IMR-90 (cell line): ENCODE results near the gene FN1. TPM values are rescaled to one million over a fixed set of nuclear protein-coding genes. Genes with fewer than 3 reads are reported as not detected.

ENCODE experiments used
- ATAC-seq: fragments of 200-7000 bp; cut with Tn5 transposase; 2 replicates; pipeline ENCODE4 v1.9.1; 2020; ENCODE audit warnings: low read depth, mild to moderate bottlenecking, moderate library complexity
- BruUV-seq: library from RNA; stranded (reverse); fragments of 400-500 nt; replicated peaks from 2 replicates; lab custom pipeline; 2021; lab: Mats Ljungman, UMichigan
- CTCF ChIA-PET: fragments of 300-600 bp; formaldehyde crosslinking; extraction: SDS; loops from one replicate; lab custom pipeline; 2021; ENCODE audit warnings: antibody characterized with exemption; lab: Yijun Ruan, JAX
- POLR2A ChIA-PET: fragments of 300-600 bp; sonication (Branson Sonifier 250); formaldehyde crosslinking; loops from one replicate; lab custom pipeline; 2022; ENCODE audit warnings: antibody characterized with exemption; ENCODE audit not compliant: unreplicated experiment; lab: Charles Lee
- DNase-seq: peaks from one replicate; pipeline ENCODE4 v3.0.0; 2013
- H2AFZ ChIP-seq: replicated peaks from 2 replicates; pipeline ENCODE3; 2013; ENCODE audit warnings: low read length, mild to moderate bottlenecking; ENCODE audit not compliant: poor library complexity
- H2AK5ac ChIP-seq: 2 replicates; pipeline ENCODE4 v1.6.1; 2013; ENCODE audit warnings: low read depth, low read length, inconsistent platforms
- H2AK9ac ChIP-seq: replicated peaks from 2 replicates; pipeline ENCODE3; 2013; ENCODE audit warnings: mild to moderate bottlenecking, low read depth, low read length, moderate library complexity; ENCODE audit not compliant: poor library complexity
- H2BK120ac ChIP-seq: 2 replicates; pipeline ENCODE4 v1.6.1; 2013; ENCODE audit warnings: low read depth, low read length, inconsistent platforms
- H2BK15ac ChIP-seq: 3 replicates; pipeline ENCODE4 v1.6.1; 2013; ENCODE audit warnings: low read depth, low read length, inconsistent platforms
- H2BK20ac ChIP-seq: 2 replicates; pipeline ENCODE4 v1.6.1; 2013; ENCODE audit warnings: low read depth, mild to moderate bottlenecking, inconsistent platforms, low read length, moderate library complexity
- H2BK5ac ChIP-seq: 2 replicates; pipeline ENCODE4 v1.6.1; 2013; ENCODE audit warnings: mild to moderate bottlenecking, low read depth, low read length, inconsistent platforms; ENCODE audit not compliant: poor library complexity, severe bottlenecking
- H3K14ac ChIP-seq: replicated peaks from 2 replicates; pipeline ENCODE4 v1.6.1; 2013; ENCODE audit warnings: low read depth, low read length, inconsistent platforms
- H3K18ac ChIP-seq: 2 replicates; pipeline ENCODE4 v1.6.1; 2013; ENCODE audit warnings: low read depth, low read length, control low read depth
- H3K23ac ChIP-seq: 2 replicates; pipeline ENCODE4 v1.6.1; 2013; ENCODE audit warnings: low read depth, low read length, inconsistent platforms
- H3K27ac ChIP-seq: 2 replicates; pipeline ENCODE4 v1.5.1; 2013; ENCODE audit warnings: mild to moderate bottlenecking, control low read depth, low read length; ENCODE audit not compliant: insufficient read depth
- H3K27me3 ChIP-seq: 2 replicates; pipeline ENCODE4 v1.6.1; 2013; ENCODE audit warnings: low read length; ENCODE audit not compliant: control insufficient read depth, insufficient read depth
- H3K36me3 ChIP-seq: 2 replicates; pipeline ENCODE4 v1.6.1; 2013; ENCODE audit warnings: low read length, mixed read lengths; ENCODE audit not compliant: control insufficient read depth, insufficient read depth
- H3K4ac ChIP-seq: 2 replicates; pipeline ENCODE4 v1.6.1; 2013; ENCODE audit warnings: low read depth, low read length, inconsistent platforms
- H3K4me1 ChIP-seq: 2 replicates; pipeline ENCODE4 v1.6.1; 2013; ENCODE audit warnings: low read length, mixed read lengths; ENCODE audit not compliant: control insufficient read depth, insufficient read depth
- H3K4me2 ChIP-seq: 2 replicates; pipeline ENCODE4 v1.6.1; 2013; ENCODE audit warnings: low read depth, mild to moderate bottlenecking, control low read depth, low read length, moderate library complexity
- H3K4me3 ChIP-seq: 2 replicates; pipeline ENCODE4 v1.5.1; 2013; ENCODE audit warnings: low read depth, mild to moderate bottlenecking, control low read depth, low read length, moderate library complexity; ENCODE audit not compliant: insufficient read depth
- H3K56ac ChIP-seq: 2 replicates; pipeline ENCODE4 v1.6.1; 2013; ENCODE audit warnings: low read length, inconsistent platforms; ENCODE audit not compliant: insufficient read depth; ENCODE audit errors: extremely low read depth
- H3K79me1 ChIP-seq, 2 experiments: 2 replicates each; pipeline ENCODE4 v1.6.1; 2013; ENCODE audit warnings: low read length in 2 of 2, inconsistent platforms in 1 of 2, low read depth in 1 of 2
- H3K9ac ChIP-seq: 2 replicates; pipeline ENCODE4 v1.6.1; 2013; ENCODE audit warnings: low read depth, low read length, control low read depth
- H3K9me1 ChIP-seq: 2 replicates; pipeline ENCODE4 v1.6.1; 2013; ENCODE audit warnings: low read length, inconsistent platforms; ENCODE audit not compliant: insufficient read depth
- H3K9me3 ChIP-seq: 2 replicates; pipeline ENCODE4 v1.6.1; 2013; ENCODE audit warnings: low read length; ENCODE audit not compliant: control insufficient read depth, insufficient read depth
- H4K20me1 ChIP-seq: 2 replicates; pipeline ENCODE4 v1.6.1; 2013; ENCODE audit warnings: low read length, inconsistent platforms; ENCODE audit not compliant: insufficient read depth
- H4K5ac ChIP-seq: 2 replicates; pipeline ENCODE4 v1.6.1; 2013; ENCODE audit warnings: mild to moderate bottlenecking, low read depth, low read length, control low read depth
- H4K8ac ChIP-seq, 2 experiments: 2 replicates each; pipeline ENCODE4 v1.6.1; 2013; ENCODE audit warnings: low read depth in 2 of 2, low read length in 2 of 2, control low read depth in 1 of 2, inconsistent platforms in 1 of 2
- H4K91ac ChIP-seq: 2 replicates; pipeline ENCODE4 v1.6.1; 2013; ENCODE audit warnings: low read depth, low read length, inconsistent platforms; ENCODE audit not compliant: insufficient read depth
- POLR2A ChIP-seq: IDR thresholded peaks from 2 replicates; pipeline ENCODE4 v1.6.1; 2012; ENCODE audit warnings: mild to moderate bottlenecking, low read depth, low read length
- dilution Hi-C: fragments of 300-500 bp; cut with HindIII; formaldehyde crosslinking; loops from one replicate; pipeline ENCODE4 v1.14.3; 2018; ENCODE audit warnings: low sequenced_read_pairs; ENCODE audit not compliant: unreplicated experiment
- in situ Hi-C: fragments of 300-500 bp; cut with MboI; formaldehyde crosslinking; loops from 3 replicates; pipeline ENCODE4 v1.14.3; 2019; ENCODE audit warnings: low sequenced_read_pairs, inconsistent platforms, mixed read lengths
- intact Hi-C: fragments of 100-400 bp; cut with micrococcal nuclease; formaldehyde crosslinking; loops from 2 replicates; pipeline ENCODE4 v1.10.0; 2022
- polyA plus RNA-seq, 3 experiments: library from polyadenylated mRNA; depleted of rRNA; stranded (reverse); fragments of >200 nt; gene quantifications; 2 replicates each; pipeline ENCODE4 v1.2.3, GENCODE V29; 2012; ENCODE audit warnings: low replicate concordance in 1 of 3
- total RNA-seq: library from RNA; depleted of rRNA; stranded (reverse); fragments of >200 nt; gene quantifications from 2 replicates; pipeline ENCODE4 v1.2.3, GENCODE V29; 2012

Gene FN1
- total and polyA plus RNA-seq, 2 of the 4 experiments (the other 2 are of a cell fraction): 8,243 to 13,004 TPM

- Histone ChIP-seq H3K56ac (no peak overlapping the region), H3K18ac (no peak overlapping the region), H4K8ac (no peak overlapping the region), H3K4ac (no peak overlapping the region), H2BK120ac (no peak overlapping the region), H2AFZ (no peak overlapping the region), H3K23ac (no peak overlapping the region), H3K4me3 (no peak overlapping the region), H3K27me3 (no peaks in the 10 kb centered on the region), H3K9ac (no peak overlapping the region), H3K4me2 (no peak overlapping the region), H4K91ac (no peak overlapping the region), H3K36me3 (peaks cover 72% of the 10 kb centered on the region), H2AK9ac (no peak overlapping the region), H4K5ac (no peak overlapping the region), H4K20me1 (peaks cover 21% of the 10 kb centered on the region; the same call in 1 of the 2 replicates), H3K27ac (no peak overlapping the region), H2BK5ac (no peak overlapping the region), H3K14ac (no peak overlapping the region), H2BK15ac (no peak overlapping the region), H2BK20ac (no peak overlapping the region), H2AK5ac (no peak overlapping the region), H3K4me1 (no peaks in the 10 kb centered on the region; the same call in 1 of the 2 replicates), H3K79me1 (peaks cover 29 to 44% of the 10 kb centered on the region in 2 experiments; a peak in 3 of 4 replicates), H3K9me1 (no peaks in the 10 kb centered on the region), H3K9me3 (no peaks in the 10 kb centered on the region)
- ATAC-seq (no peak), DNase-seq (no peak)
- ChIA-PET CTCF (interaction anchor here (1.8 kb wide), 1 partner anchor 15 kb away, joined by 5 read pairs; no protein-coding TSS in a partner anchor), POLR2A (no interaction called here)
- in situ Hi-C loops (no loop called here), intact Hi-C loops (no loop called here), dilution Hi-C loops (no loop called here)
- no peak for TF ChIP-seq POLR2A
- BruUV-seq: no TSS peak
These were observed 53.4 kb downstream of the FN1 start for GRCh38 chr2:215382480-215382879.
